HG02571 (cell line): ENCODE measurements around the gene ITPKB.
"Not testable (repeated sequence)": the region's sequence is repeated elsewhere in the genome, so short reads cannot be mapped to it uniquely, and the experiment has no call there.

ENCODE experiments used
- ATAC-seq: cut with Tn5 transposase; IDR thresholded peaks from one replicate; pipeline ENCODE4 v1.9.1; 2021; ENCODE audit warnings: mild to moderate bottlenecking, moderate library complexity; ENCODE audit not compliant: unreplicated experiment

The ITPKB gene

DNA sequence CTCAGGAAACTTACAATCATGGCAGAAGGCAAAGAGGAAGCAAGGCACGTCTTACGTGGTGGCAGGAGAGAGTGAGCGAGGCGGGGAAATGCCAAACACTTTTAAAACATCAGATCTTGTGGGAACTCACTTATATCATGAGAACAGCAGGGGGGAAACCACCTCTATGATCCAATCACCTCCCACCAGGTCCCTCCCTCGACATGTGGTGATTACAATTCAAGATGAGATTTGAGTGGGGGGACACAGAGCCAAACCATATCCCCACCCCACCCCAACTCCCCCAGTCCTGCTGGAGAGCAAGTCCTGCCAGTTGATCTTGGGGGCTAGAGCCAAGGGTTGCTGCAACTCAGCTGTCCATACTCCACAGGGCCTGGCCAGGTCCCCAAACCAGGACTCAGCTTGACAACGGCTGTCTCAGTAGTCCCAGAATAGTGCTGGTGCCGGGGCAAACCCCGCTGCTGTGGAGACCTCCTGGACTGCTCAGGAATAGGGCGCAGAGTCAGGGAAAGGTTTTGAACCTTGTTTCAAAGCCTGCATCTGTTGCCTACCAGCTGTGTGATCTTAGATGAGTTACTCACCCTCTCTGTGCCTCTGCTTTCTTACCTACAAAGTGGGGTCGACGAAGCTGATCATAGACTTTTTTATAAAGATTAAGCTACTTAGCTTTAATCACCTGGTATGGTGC is 111.0 kb downstream of the ITPKB start:
- no peak for ATAC-seq

DNA sequence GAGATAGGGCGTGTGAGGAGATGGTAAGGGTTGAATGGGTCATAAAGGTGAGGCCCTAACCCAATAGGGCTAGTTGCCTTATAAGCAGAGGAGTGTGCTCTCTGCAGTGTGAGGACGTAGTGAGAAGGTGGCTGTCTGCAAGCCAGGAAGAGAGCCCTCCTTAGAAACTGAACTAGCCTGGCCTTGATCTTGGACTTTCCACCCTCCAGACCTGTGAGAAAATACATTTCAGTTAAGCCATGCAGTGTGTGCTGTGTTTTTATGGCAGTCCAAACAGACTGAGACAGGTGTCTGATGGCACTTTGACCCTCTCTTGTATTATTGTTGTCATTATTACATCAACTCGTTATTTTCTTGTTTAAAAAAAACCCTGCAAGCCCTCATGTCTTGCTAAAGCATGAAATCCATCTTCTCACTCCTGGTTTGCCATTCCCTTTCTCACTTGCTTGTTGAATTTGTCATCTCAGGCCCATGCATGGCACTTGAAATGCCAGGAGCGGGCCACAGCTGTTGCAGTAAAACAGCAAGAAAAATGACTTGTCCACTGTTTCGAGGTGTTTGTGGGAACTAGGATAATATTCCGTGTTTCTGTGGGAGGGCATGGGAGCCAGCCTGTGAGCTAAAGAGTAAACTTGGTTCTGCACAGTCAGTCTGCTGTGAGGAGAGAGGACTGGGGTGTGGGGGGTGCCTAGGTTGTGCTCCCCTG is 111.9 kb downstream of the ITPKB start:
- no peak for ATAC-seq

DNA sequence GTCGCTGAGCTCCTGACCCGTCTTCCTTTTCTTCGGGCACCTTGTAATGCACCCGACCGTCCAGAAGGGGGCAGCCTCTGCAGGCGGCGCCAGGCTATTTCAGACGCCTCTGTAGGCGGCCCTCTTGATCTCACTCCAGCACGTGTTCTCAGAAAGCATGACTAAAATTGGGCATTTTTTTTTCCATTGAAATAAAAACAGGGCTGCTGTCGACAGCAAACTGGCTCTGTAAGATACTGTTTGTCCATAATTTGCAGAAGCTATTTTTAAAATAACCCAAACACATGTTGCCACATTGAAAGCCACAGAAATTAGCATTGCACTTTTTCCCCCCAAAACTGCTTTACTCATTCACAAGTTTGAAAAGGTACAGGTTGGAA is 112.5 kb downstream of the ITPKB start:
- peak; percentile 81 for ATAC-seq

DNA sequence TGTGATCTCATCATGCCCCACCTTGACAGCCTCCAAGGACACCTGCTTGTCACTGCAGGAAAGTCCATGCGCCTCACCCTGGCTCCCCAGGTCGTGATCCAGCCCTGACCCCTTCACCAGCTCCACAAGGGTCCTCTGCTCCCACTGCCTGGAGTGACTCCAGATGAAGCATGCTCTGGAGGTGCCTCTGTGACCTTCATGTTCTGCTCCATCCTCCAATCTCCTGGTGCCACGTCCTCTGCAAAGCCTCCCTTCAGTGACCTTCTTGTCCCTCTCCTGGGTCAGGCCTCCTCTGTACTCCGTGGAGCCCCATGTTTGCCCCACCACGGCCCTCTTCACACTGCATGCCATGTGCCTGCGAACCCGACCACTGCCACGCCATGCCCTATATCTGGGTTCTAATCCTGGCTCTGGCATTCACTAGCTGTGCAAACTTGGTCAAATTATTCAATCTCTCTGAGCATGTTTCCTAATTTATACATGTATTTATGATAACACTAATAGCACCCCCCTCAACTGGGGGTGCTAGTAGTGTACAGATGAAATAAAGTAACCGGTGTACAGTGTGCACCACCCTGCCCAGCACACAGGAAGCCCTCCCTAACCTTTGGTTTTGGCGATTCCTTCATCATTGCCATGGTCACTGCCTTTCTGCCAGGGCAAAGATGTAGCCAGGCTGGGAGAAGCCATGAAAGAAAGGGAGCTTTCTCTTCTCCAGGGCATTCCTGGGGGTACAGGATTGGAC is 113.1 kb downstream of the ITPKB start:
- ATAC-seq: peak; percentile 17

DNA sequence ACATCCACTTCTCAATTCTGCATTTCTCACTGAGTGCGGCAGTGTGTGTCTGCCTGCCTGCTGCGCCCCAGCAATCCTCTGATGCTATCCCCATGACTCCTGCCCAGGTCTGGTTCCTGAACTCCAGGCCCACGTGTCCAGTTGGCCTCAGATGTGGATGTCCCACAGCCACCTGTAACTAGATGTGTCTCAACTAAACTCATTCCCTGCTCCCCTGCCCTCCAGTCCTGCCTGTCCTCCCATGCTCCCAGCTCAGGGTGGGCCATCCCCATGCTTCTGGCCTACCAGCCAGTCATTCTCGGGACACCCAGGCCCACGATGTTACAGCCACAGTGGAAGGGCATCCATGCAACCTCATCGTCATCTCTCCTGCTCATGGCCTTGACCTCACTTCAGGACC is 113.8 kb downstream of the ITPKB start:
- no peak for ATAC-seq

DNA sequence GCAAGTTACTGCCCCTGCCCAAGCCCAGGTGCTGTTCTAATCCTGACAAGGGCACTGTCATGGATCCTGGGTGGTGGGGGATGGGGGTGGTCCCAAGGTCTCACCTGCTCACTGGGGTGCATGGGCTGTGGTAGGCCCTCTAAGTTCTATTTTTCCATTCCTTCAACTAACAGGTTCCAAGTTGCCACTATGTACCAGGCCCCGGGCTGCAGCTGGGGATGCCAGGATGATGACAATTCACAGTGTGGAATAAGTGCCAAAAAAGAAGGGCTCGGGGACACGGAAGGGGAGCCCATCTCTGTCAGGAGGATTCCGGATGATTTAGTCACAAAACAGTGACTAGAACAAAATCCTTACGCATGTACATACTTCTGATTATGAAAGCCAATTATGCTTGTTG is 114.6 kb downstream of the ITPKB start:
- no peak for ATAC-seq

DNA sequence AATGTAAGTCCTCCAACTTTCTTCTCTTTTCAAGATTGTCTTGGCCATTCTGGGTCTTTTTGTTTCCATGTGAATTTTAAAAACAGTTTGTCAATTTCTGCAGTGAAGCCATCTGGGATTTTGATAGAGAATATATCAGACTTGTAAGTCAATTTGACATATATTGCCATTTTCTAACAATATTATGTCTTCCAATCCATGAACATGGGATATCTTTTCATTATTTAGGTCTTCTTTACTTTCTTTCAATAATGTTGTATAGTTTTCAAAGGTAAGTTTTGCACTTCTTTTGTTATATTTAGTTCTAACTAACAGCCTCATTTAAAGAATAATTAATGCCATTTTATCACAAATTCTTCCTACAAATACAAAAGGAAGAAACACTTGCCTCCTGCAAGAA is 117.1 kb downstream of the ITPKB start:
- ATAC-seq: no peak

DNA sequence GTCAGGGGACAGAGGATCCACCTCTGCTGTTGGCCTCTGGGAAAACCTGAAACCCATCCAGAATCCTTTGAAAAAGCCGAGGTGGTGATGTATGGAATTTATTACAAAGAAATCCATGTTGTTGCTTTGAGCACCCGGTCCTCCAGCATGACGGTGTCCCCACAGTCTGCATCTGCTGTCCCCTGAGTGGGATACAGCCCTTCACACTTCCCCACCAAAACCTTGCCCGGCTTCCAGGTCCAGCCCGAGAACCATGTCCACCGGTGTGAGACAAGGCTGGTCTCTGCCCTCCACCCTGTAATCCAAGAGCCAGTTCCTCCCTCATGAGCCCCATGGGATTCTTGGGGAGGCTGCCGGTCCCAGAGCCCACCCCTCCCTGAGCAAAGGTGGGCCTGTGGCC is 120.1 kb downstream of the ITPKB start:
- no peak for ATAC-seq

DNA sequence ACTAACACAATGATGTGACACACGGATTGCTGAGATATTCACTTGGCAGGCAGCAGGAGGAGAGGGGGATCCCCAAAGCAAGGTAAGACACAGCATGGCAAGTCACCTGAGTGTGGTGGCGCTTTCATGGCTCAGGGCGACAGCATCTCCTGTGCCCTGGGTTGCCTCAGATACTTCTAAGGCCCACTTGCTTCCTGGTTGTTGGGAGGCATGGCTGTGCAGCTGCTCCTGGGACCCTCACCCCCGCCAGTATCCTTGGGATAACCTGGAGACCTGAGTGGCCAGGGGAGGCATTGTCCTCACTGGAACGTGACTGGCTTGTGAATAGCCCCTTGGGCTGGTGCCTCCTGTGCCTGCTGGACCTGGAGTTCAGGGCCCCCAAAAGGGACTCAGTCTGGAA is 120.7 kb downstream of the ITPKB start:
- no peak for ATAC-seq

DNA sequence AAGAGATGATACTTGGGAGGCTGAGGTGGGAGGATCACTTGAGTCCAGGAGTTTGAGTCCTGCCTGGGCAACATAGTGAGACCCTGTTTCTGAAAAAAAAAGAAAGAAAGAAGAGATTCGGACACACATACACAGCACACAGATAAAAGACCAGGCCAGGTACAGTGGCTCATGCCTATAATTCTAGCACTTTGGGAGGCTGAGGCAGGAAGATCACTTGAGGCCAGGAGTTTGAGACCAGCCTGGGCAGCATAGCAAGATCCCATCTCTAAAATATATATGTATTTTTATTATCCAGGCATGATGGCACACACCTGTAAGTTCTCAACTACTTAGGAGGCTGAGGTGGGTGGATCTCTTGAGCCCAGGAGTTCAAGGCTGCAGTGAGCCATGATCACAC is 121.4 kb downstream of the ITPKB start:
- ATAC-seq: not testable (repeated sequence)

DNA sequence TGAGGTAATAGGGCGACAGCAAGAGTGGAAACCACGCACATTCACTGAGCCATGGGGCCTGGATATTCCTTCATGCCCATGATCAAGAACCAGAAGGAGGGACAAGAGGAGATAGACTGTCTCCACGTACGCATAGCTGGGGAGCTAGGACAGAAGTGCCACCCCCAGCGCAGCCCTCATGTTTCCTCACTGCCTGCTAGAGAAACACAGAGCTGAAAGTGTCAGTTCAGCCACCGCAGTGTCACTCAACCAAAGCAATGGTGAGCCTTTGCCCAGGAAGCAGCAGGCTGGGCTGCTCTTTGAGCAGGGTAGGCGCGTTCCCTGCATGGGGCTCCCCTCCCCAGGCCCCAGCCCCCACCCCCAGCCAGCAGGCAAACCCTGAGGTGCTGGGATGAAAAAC is 122.0 kb downstream of the ITPKB start:
- no peak for ATAC-seq

DNA sequence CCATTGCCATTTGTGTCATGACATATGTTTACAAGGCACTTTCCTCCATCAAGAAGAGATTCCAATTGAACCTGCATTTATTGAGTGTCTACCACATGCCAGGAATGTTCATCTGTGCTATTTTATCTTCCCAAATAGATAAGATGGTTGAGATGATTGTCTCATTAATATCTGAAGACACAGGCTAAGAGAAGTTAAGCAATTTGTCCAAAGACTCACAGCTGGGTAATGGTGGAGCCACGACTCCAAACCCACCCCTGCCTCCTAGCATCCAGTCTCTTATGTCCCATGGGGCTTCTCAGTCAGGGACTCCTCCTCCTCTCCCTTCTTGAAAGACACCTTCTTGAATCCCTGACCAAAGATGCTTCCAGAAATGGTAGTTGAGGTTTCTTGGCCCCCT is 122.4 kb downstream of the ITPKB start:
- ATAC-seq: no peak

DNA sequence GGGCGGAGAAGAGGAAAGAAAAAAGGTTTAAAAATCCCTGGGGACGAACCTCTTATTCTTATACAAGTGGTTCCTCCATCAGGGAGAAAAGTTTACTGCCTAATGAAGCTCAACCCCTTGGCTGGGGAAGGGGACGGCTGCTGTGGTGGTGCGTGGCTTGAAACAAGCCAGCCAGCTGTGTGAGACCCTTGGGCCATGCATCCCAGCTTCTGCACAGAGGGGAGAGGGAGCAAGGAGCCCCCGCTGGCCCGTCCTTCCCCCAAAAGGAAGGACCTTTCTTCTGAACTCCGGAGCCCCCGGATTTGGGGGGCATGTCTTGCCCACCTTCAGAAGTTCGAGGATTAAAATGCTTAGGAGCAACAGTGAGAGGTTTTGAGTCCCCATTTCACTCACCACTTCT is 123.2 kb downstream of the ITPKB start:
- no peak for ATAC-seq

DNA sequence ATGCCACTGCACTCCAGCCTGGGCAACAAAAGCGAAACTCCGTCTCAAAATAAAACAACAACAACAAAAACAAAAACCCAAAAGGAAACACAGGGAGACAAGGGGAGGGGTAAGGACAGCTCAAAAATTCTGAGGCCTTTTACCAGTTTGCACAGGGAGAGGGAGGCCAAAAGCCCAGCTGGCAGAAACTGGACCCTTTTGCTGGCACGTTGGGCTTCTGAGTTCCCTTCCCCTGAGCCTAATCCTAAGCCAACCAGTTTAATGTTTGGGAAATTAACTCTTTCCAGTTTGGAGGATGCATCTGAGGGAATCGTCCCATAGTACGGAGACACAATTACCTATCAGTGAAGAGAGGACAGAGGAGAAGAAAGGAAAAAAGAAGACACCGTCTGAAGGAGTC is 127.1 kb downstream of the ITPKB start:
- not testable (repeated sequence) for ATAC-seq

DNA sequence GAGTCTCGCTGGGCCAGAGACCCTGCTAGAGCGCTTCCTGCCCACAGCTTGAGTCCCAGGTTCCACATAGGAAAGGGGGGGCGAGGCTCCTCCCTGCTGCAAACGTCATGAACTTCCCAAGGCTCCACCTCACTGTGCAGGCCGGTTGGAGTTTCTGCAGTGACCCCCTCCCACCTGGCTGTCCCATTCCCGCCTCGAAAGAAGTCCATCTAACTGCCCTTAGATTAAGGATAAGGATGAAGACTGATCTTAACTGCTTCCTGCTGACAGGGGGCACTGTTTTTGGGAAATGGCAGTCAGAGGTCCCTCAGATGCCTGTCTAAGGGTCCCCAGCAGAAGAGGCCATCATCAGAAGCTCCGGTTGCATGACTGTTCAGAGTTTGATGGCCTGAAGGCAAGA is 127.8 kb downstream of the ITPKB start:
- ATAC-seq: no peak

DNA sequence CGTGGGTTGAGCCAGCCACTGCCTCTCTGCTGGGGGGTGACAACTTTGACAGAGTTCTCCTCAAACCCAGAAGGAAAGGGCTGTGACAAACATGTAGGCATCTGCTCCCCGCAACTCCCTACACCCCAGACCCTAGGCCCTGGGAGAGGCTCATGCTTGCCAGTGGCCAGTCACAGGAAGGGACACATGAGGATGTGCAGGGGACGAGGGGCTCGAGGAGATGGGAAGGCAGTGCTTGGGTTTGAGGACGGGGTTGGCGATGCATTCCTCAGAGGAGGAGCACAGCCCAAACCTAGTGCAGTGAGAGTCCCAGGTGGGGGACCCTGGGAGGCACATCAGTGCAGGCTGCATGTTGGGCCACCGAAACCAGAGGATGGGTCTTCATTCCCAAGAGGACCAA is 128.4 kb downstream of the ITPKB start:
- ATAC-seq: no peak

DNA sequence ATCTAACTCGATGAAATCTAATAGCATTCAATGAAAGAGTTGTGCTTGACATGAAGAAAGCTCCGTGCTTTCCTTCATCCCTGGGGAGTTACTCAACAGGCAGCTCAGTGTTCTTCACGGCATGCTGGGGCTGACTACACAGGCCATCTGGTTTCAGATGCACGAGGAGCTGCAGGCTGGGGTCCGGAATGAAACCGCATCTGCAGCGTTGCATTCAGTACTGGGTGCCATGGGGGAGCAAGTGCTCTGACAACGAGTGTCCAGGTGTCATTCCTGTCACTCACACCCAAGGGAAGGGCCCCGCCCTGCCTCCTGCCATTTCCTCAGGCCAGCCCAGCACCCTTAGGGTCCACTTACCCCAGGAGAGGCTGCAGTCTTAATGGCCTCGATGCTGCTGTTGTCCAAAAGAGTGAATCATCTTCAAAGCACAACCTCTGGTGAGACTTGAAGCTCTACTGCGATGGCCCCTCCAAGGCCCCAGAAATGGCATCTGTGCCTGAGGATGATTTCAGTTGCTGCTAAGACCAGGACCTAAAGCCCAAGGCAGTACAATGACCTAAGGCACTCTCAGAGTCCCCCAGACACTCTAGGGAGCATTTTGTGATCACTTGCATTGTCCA is 129.1 kb downstream of the ITPKB start:
- no peak for ATAC-seq

DNA sequence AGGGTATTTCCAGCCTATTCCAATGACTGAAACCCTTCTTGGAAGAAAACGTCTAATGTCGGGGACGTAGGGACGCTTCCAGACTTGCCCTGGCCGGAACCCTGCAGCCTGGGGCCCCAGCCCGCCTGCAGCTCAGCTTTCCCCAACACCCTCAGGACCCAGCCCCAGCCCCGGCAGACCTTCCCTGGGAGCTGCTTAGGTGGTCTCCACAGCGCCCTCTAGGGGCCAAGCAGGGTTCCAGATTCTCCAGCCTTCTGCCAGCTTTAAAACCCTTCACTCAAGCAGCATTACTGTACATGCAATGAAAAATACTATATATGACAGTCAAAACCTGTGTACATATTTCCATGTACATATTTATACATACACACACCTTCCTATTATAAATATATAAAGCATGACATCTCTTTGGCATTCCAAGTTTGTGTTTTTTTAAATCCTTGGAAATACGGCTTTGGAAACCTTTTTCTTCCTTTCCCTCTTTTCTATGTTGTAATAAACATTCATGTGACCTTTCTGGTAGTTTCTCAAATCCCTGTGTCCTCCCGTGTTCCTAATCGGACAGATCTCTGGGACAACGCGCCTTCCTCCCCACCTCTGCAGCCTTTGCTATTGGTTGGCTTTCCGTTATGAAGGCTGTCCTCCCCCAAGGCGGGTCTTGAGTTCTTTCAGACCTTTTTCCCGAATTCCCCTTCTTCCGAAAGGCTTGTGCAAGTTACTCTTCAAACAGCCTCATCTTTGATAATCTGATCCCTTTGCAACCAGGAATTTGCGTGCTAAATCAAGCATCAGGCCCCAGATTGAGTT is 130.2 kb downstream of the ITPKB start:
- peak; percentile 59 for ATAC-seq

DNA sequence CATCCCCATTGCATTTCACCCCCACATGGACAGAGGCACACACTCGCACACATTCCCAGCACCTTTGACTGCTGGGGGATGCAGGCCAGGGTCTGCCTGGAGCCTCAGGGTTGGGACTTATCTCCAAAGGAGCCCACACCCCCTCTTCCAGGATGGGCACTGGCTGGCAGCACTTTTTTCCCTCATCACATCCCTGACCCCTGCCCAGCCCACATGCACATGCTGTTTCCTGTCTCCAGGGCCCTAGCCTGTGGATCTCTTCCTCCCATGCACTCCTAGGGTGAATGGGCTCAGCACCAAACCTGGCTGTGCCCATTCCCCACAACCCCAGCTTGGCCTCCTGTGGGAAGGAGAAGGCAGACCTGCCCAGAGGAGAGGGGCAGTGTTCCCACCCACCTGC is 131.3 kb downstream of the ITPKB start:
- ATAC-seq: no peak

DNA sequence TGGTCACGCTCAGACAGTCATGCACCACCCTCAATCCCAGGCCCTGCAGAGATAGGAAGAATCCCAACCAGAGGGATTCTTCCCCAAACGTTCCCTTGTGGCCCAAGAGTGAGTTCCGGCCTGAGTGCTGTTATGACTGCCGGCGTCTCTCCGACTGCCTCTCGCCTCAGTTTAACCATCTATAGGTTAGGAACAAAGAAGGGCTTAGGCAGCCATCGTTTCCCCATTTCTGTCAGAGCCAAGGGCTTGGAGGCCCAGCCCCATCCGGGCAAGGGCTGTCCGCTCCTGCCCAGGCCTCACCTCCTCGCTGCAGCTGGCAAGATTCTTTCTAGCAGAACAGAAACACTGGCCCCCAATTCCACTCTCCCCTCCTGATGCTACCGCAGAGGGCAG is 131.8 kb downstream of the ITPKB start:
- ATAC-seq: no peak
